Uterus (tissue), 2 donors: ENCODE measurements around the gene LYAR.

Experiments used
- POLR2A ChIP-seq, 2 donors: fragments of 450-650 bp; IDR thresholded peaks; one replicate each; pipeline ENCODE4 v1.6.1; 2016; ENCODE audit warnings: antibody characterized with exemption in 2 of 2, mild to moderate bottlenecking in 1 of 2, moderate library complexity in 1 of 2
- TF ChIP-seq, protein P1 (sequence below), 4 experiments: fragments of 200-600 bp in 2 of 4; fragments of 450-650 bp in 2 of 4; sonication (generic) in 2 of 4; IDR thresholded peaks; one replicate each; pipeline ENCODE4 v1.5.1; 2016 to 2019; ENCODE audit warnings: antibody characterized with exemption in 4 of 4, mild to moderate bottlenecking in 2 of 4, moderate library complexity in 1 of 4

DNA sequence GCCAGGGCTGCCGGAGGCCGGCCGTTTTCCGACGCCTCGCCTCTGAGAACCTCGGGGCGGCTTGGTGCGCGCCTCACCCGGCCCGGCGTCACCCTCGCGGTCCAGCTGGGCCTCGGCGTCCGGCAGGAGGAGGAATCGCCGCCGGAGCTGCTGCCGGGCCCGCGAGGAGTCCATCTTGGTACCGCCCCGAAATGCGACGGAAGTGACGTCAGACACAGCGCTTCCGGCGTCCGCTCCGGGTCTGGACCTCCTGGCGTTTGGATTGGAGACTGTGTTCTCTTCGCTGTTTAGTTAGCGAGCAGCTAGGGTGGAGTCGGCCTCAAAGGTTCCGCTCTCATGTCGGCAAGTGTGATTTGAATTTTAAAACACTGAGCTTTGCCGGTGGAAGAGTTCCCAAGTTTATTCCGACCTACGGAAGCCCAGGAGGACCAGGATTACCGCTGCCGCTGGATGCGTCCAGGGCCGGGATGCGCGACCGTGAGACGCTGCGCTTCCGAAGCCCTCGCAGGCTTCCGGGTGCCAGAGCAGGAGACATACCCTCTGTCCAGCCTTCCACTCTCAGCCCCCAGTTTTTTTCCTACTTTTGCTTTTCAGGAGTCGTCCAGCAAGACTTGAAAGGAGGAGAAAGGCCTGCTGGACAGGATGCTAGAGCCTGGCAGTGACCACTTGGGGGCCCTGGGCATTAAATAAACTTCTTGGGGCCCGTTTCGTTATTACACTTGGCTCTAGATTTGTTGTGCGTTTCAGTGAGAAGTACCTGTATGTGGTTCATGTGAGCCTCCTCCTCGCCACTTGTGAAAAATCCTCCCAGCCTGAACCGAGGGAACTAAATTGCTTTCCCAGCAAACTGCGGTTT, 41.7 kb downstream of the LYAR start, which contains the start of gene TMEM128:
- TF ChIP-seq, protein P1, sequence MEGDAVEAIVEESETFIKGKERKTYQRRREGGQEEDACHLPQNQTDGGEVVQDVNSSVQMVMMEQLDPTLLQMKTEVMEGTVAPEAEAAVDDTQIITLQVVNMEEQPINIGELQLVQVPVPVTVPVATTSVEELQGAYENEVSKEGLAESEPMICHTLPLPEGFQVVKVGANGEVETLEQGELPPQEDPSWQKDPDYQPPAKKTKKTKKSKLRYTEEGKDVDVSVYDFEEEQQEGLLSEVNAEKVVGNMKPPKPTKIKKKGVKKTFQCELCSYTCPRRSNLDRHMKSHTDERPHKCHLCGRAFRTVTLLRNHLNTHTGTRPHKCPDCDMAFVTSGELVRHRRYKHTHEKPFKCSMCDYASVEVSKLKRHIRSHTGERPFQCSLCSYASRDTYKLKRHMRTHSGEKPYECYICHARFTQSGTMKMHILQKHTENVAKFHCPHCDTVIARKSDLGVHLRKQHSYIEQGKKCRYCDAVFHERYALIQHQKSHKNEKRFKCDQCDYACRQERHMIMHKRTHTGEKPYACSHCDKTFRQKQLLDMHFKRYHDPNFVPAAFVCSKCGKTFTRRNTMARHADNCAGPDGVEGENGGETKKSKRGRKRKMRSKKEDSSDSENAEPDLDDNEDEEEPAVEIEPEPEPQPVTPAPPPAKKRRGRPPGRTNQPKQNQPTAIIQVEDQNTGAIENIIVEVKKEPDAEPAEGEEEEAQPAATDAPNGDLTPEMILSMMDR (IDR thresholded peaks at IDR 0.05): peak in 3 of 4 experiments; percentile 17 to 48 (median 22)
- peak; percentile 66 to 76 for TF ChIP-seq POLR2A (IDR thresholded peaks at IDR 0.05)
